ENCODE results near the gene LASP1. TPM values are rescaled to one million over a fixed set of nuclear protein-coding genes. Genes with fewer than 3 reads are reported as not detected.

The LASP1 gene
- total RNA-seq, 2 experiments from 2014 or later, result 119 to 144 TPM

DNA sequence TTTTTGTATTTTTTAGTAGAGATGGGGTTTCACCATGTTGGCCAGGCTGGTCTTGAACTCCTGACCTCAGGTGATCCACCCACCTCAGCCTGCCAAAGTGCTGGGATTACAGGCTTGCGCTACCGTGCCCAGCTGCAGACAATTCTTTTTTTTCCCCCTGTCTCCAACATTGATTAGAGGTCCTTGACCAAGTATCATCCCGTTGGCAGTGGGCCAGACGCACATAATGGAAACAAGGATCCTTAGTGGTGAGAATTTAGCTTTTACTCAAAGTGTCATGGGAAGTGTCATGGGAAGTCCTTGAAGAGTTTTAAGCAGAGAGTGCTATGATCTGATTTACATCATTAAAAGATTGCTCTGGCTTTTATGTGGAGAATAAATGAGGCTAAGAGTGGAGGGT, 99.4 kb downstream of the LASP1 start:
- no peak for ATAC-seq
- CTCF ChIA-PET, result interaction anchor here (0.6 to 1.5 kb wide), 2 partner anchors 14 to 17 kb away, joined by 3 to 5 read pairs; no protein-coding TSS in a partner anchor
- peaks cover 16% of the 10 kb centered on the region for H3K4me1 Mint-ChIP-seq
- no peaks in the 10 kb centered on the region for H3K36me3 Mint-ChIP-seq (ENCODE audit: low read depth)
- no peak for DNase-seq
- POLR2A ChIA-PET, result no interaction called here
- intact Hi-C loops (cut with DNase I, micrococcal nuclease), result loop anchor here in 1 of 2 experiments (5.0 kb wide), 1 partner anchor 97 kb away; the partner anchor contains the start of gene LASP1
- no peak overlapping the region for H3K4me3 Mint-ChIP-seq
- H3K27me3 Mint-ChIP-seq, result no peaks in the 10 kb centered on the region
- H3K9me3 Mint-ChIP-seq (ENCODE audit: low read depth), result no peaks in the 10 kb centered on the region
- H3K27ac Mint-ChIP-seq, result no peak overlapping the region

DNA sequence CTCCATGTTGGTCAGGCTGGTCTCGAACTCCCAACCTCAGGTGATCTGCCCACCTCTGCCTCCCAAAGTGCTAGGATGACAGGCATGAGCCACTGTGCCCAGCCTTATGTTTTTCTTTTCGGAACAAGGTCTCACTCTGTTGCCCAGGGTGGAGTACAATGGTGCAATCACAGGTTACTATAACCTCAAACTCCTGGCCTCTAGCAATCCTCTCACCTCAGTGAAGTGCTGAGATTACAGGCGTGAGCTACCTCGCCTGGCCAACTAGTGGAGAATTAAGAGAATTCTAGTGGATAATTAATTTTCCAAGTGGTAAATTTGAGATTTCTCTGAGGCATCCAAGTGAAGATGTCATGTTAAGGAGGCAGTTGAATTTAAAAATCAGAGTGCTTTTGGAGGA, 100.3 kb downstream of the LASP1 start:
- POLR2A ChIA-PET, result no interaction called here

DNA sequence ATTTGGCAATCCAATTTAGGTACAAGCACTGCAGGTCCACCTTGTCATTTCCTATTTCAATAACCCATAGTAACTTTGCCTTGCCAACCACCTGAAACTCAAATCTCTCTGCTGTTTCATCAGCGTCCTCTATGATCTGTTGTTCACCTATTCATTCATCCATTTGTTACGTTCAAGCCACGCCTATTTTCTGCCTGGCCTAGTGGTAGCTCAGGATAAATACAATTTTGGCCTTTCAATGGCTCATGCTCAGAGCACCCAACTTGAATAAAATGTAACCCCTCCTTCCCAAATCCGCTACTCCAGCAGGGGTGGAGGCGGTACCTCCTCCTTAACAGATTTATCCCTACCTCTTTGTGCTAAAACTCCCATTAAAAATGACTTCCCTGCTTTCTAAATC, 100.9 kb downstream of the LASP1 start:
- CTCF ChIA-PET, result interaction anchor here (1.8 to 2.2 kb wide), 2 partner anchors 12 to 182 kb away, joined by 4 to 10 read pairs; no protein-coding TSS in a partner anchor
- no peak for ATAC-seq
- POLR2A ChIA-PET, result no interaction called here

More for the DNA sequence above, 100.3 kb downstream of the LASP1 start:
- Mint-ChIP-seq H3K4me1 (peaks cover 16% of the 10 kb centered on the region), H3K27me3 (no peaks in the 10 kb centered on the region), H3K36me3 (ENCODE audit: low read depth) (no peaks in the 10 kb centered on the region), H3K27ac (no peak overlapping the region), H3K4me3 (no peak overlapping the region), H3K9me3 (ENCODE audit: low read depth) (no peaks in the 10 kb centered on the region)
- CTCF ChIA-PET, result interaction anchor here (1.5 kb wide), 1 partner anchor 13 kb away, joined by 5 read pairs; no protein-coding TSS in a partner anchor
- ATAC-seq (no peak), DNase-seq (no peak)
- intact Hi-C loops (cut with DNase I, micrococcal nuclease), result no loop called here

More for the DNA sequence above, 100.9 kb downstream of the LASP1 start:
- intact Hi-C loops (cut with DNase I, micrococcal nuclease), result no loop called here
- H3K36me3 Mint-ChIP-seq (ENCODE audit: low read depth), result no peaks in the 10 kb centered on the region
- H3K9me3 Mint-ChIP-seq (ENCODE audit: low read depth), result no peaks in the 10 kb centered on the region
- no peak overlapping the region for H3K4me3 Mint-ChIP-seq
- DNase-seq, result no peak
- H3K27me3 Mint-ChIP-seq, result no peaks in the 10 kb centered on the region
- H3K27ac Mint-ChIP-seq, result no peak overlapping the region
- peaks cover 16% of the 10 kb centered on the region for H3K4me1 Mint-ChIP-seq

Small RNAs within 50 kb of the gene (microRNA-seq; reads per million reads assigned to microRNA genes)
- not detected for gene MIR4727 (ENCODE audit: borderline replicate concordance)
- not detected for gene MIR6779 (ENCODE audit: borderline replicate concordance)

Other genes starting within 250 kb of the LASP1 start
- gene EPOP, start 195.1 kb upstream of the LASP1 start, total RNA-seq, result 10 to 100 TPM; 31.8 to 37.3 TPM
- 100 to 1,000 TPM; 168 to 174 TPM for gene MLLT6, start 164.8 kb upstream of the LASP1 start, total RNA-seq
- gene CISD3, start 139.7 kb upstream of the LASP1 start, total RNA-seq, result 10 to 100 TPM; 49.4 to 58.6 TPM
- 1 to 10 TPM; 1.6 to 1.7 TPM for gene PCGF2, start 121.7 kb upstream of the LASP1 start, total RNA-seq
- 100 to 1,000 TPM; 337 to 396 TPM for gene PSMB3, start 117.3 kb upstream of the LASP1 start, total RNA-seq
- gene PIP4K2B, start 70.5 kb upstream of the LASP1 start, total RNA-seq, result 10 to 100 TPM; 36.3 to 41.6 TPM
- 10 to 100 TPM; 23.3 to 24.0 TPM for gene CWC25, start 44.7 kb upstream of the LASP1 start, total RNA-seq
- gene RPL23, start 16.3 kb upstream of the LASP1 start, total RNA-seq, result 1,000 to 10,000 TPM; 1,886 to 1,896 TPM
- under 1 TPM; 0.11 to 0.16 TPM for gene FBXO47, start 97.3 kb downstream of the LASP1 start, total RNA-seq

Measured in activated CD4-positive, alpha-beta T cell treated with anti-CD3 and anti-CD28 coated beads for 36 hours (primary cell).